Colon (tissue), 2 donors: ENCODE measurements around the gene XXYLT1.
"Not testable (repeated sequence)": the region's sequence is repeated elsewhere in the genome, so short reads cannot be mapped to it uniquely, and the experiment has no call there.

Experiments used
- FAIRE-seq: peaks from 2 replicates; lab custom pipeline; 2012; peaks lifted over from hg19 to GRCh38; lab: Jason Lieb, UNC
- donor health status: control.
- donor health status: control.

XXYLT1 gene

GRCh38 chr3:195096484-195097330 lies 174.3 kb downstream of the XXYLT1 start:
- FAIRE-seq, result no peak

- FAIRE-seq, result no peak
Measured at GRCh38 chr3:195096053-195096452, 174.9 kb downstream of the XXYLT1 start.

- FAIRE-seq, result no peak
Measured at GRCh38 chr3:195095704-195096036, 175.3 kb downstream of the XXYLT1 start.

- FAIRE-seq, result no peak
Measured at GRCh38 chr3:195095035-195095703, 175.8 kb downstream of the XXYLT1 start.

GRCh38 chr3:195094191-195094921 lies 176.6 kb downstream of the XXYLT1 start:
- no peak for FAIRE-seq

- FAIRE-seq, result no peak
Measured at GRCh38 chr3:195093731-195094130, 177.2 kb downstream of the XXYLT1 start.

- FAIRE-seq, result not testable (repeated sequence)
Measured at GRCh38 chr3:195087840-195088601, 182.9 kb downstream of the XXYLT1 start.

- FAIRE-seq, result no peak
Measured at GRCh38 chr3:195087328-195087727, 183.6 kb downstream of the XXYLT1 start.

- FAIRE-seq, result no peak
Measured at GRCh38 chr3:195086885-195087284, 184.1 kb downstream of the XXYLT1 start.

- FAIRE-seq, result no peak
Measured at GRCh38 chr3:195086341-195086740, 184.6 kb downstream of the XXYLT1 start.

GRCh38 chr3:195085356-195086130 lies 185.4 kb downstream of the XXYLT1 start:
- FAIRE-seq, result no peak

- FAIRE-seq, result no peak
Measured at GRCh38 chr3:195084746-195085145, 186.2 kb downstream of the XXYLT1 start.

GRCh38 chr3:195083659-195084058 lies 187.3 kb downstream of the XXYLT1 start:
- no peak for FAIRE-seq

- FAIRE-seq, result no peak
Measured at GRCh38 chr3:195082811-195083210, 188.1 kb downstream of the XXYLT1 start.

- FAIRE-seq, result no peak
Measured at GRCh38 chr3:195081242-195081963, 189.6 kb downstream of the XXYLT1 start.

- no peak for FAIRE-seq
Measured at GRCh38 chr3:195080571-195081151, 190.3 kb downstream of the XXYLT1 start.

GRCh38 chr3:195080125-195080524 lies 190.8 kb downstream of the XXYLT1 start:
- FAIRE-seq, result no peak

- FAIRE-seq, result no peak
Measured at GRCh38 chr3:195079636-195080035, 191.3 kb downstream of the XXYLT1 start.

GRCh38 chr3:195078891-195079440 lies 192.0 kb downstream of the XXYLT1 start:
- no peak for FAIRE-seq
